B cell (primary cell): ENCODE data around the gene C10orf90. TPM values are rescaled to one million over a fixed set of nuclear protein-coding genes. Genes with fewer than 3 reads are reported as not detected.

Source experiments
- ATAC-seq: fragments of 200-7000 bp; cut with Tn5 transposase; one replicate; pipeline ENCODE4 v1.10.0; 2021; ENCODE audit warnings: low read depth, mild to moderate bottlenecking, moderate number of reproducible peaks, moderate library complexity
- CTCF ChIA-PET: fragments of 350-600 bp; sonication (Branson Sonifier 250); formaldehyde crosslinking; loops from one replicate; lab custom pipeline; 2021; ENCODE audit warnings: antibody characterized with exemption, inconsistent platforms; lab: Charles Lee
- POLR2A ChIA-PET: fragments of 350-600 bp; sonication (Branson Sonifier 250); formaldehyde crosslinking; loops from one replicate; lab custom pipeline; 2021; ENCODE audit warnings: antibody characterized with exemption; lab: Charles Lee
- DNase-seq: peaks from one replicate; pipeline ENCODE4 v3.0.0; 2013
- H2AFZ ChIP-seq: 2 replicates; pipeline ENCODE4 v1.6.1; 2012; ENCODE audit warnings: mild to moderate bottlenecking, low read depth, low read length; ENCODE audit not compliant: insufficient read depth, poor library complexity, severe bottlenecking
- H3K27ac ChIP-seq, 2 donors: 1 replicate in 1 of 2; 2 replicates in 1 of 2; pipeline ENCODE4 v1.5.1; 2012 to 2013; ENCODE audit warnings: low read length in 2 of 2, mild to moderate bottlenecking in 2 of 2, moderate library complexity in 1 of 2
- H3K27me3 ChIP-seq, 4 experiments: fragments of 200-600 bp in 1 of 4; sonication (generic) in 1 of 4; replicated peaks in 1 of 4; 1 replicate in 2 of 4; 2 replicates in 2 of 4; pipeline versions ENCODE4 v1.6.1 to v1.7.0; 2013 to 2016; ENCODE audit warnings: low read length in 3 of 4, mild to moderate bottlenecking in 2 of 4, mixed read lengths in 1 of 4, moderate library complexity in 1 of 4; ENCODE audit not compliant: insufficient read depth in 4 of 4, control insufficient read depth in 3 of 4; ENCODE audit errors: control extremely low read depth in 1 of 4
- H3K36me3 ChIP-seq, 2 experiments: replicated peaks in 1 of 2; 1 replicate in 1 of 2; 2 replicates in 1 of 2; pipeline versions ENCODE4 v1.6.1 to v1.7.1; 2013; ENCODE audit warnings: low read length in 1 of 2; ENCODE audit not compliant: insufficient read depth in 2 of 2, control insufficient read depth in 1 of 2; ENCODE audit errors: control extremely low read depth in 1 of 2, extremely low read depth in 1 of 2
- H3K4me1 ChIP-seq, 2 donors: fragments of 200-600 bp in 1 of 2; sonication (generic) in 1 of 2; 1 replicate in 1 of 2; 2 replicates in 1 of 2; pipeline versions ENCODE4 v1.5.1 to v1.6.1; 2013 to 2017; ENCODE audit warnings: low read length in 2 of 2; ENCODE audit not compliant: control insufficient read depth in 2 of 2, insufficient read depth in 2 of 2
- H3K4me2 ChIP-seq: replicated peaks from 2 replicates; pipeline ENCODE3; 2012; ENCODE audit warnings: mild to moderate bottlenecking, low read depth, low read length; ENCODE audit not compliant: poor library complexity, severe bottlenecking
- H3K4me3 ChIP-seq, 5 experiments: fragments of 200-600 bp in 1 of 5; sonication (generic) in 1 of 5; 1 replicate in 3 of 5; 2 replicates in 2 of 5; pipeline versions ENCODE4 v1.5.1 to v1.7.0; 2011 to 2016; ENCODE audit warnings: low read length in 4 of 5, mild to moderate bottlenecking in 4 of 5, low read depth in 2 of 5, control low read depth in 1 of 5, moderate library complexity in 1 of 5; ENCODE audit not compliant: insufficient read depth in 1 of 5; ENCODE audit errors: control extremely low read depth in 1 of 5, extremely low read depth in 1 of 5
- H3K79me2 ChIP-seq: fragments of 200-600 bp; sonication (generic); one replicate; pipeline ENCODE4 v1.6.0; 2016; ENCODE audit warnings: low read length; ENCODE audit not compliant: control insufficient read depth, insufficient read depth
- H3K9ac ChIP-seq: fragments of 200-600 bp; sonication (generic); 2 replicates; pipeline ENCODE4 v1.6.1; 2017; ENCODE audit warnings: mild to moderate bottlenecking, low read length, moderate library complexity
- H3K9me3 ChIP-seq, 3 donors: one replicate each; pipeline versions ENCODE4 v1.6.1 to v1.7.1; 2013; ENCODE audit warnings: low read length in 2 of 3; ENCODE audit not compliant: control insufficient read depth in 2 of 3, insufficient read depth in 1 of 3; ENCODE audit errors: control extremely low read depth in 1 of 3
- H4K20me1 ChIP-seq: 2 replicates; pipeline ENCODE4 v1.6.0; 2012; ENCODE audit warnings: mild to moderate bottlenecking, low read length; ENCODE audit not compliant: insufficient read depth, control insufficient read depth, poor library complexity, severe bottlenecking
- H3K27ac Mint-ChIP-seq: one replicate; pipeline ENCODE4 v1.8.0; 2021; ENCODE audit warnings: mixed read lengths
- H3K27me3 Mint-ChIP-seq: one replicate; pipeline ENCODE4 v1.8.0; 2021; ENCODE audit warnings: mixed read lengths
- H3K4me1 Mint-ChIP-seq: one replicate; pipeline ENCODE4 v1.8.0; 2021; ENCODE audit warnings: mixed read lengths
- H3K4me3 Mint-ChIP-seq: one replicate; pipeline ENCODE4 v1.8.0; 2021; ENCODE audit warnings: mixed read lengths
- H3K9me3 Mint-ChIP-seq: one replicate; pipeline ENCODE4 v1.8.0; 2022; ENCODE audit warnings: mixed read lengths; ENCODE audit not compliant: insufficient read depth
- EZH2 ChIP-seq: IDR thresholded peaks from 2 replicates; pipeline ENCODE4 v1.6.1; 2012; ENCODE audit warnings: borderline replicate concordance, low read depth, mild to moderate bottlenecking, moderate library complexity, low read length; ENCODE audit not compliant: insufficient read depth, poor library complexity, severe bottlenecking
- WGBS: methylation state at CpG from one replicate; pipeline ENCODE4 v1.1.5; 2013; ENCODE audit warnings: missing lambda C conversion rate; ENCODE audit not compliant: insufficient coverage; 5-methylcytosine and 5-hydroxymethylcytosine counted together
- intact Hi-C: fragments of 100-400 bp; cut with micrococcal nuclease; formaldehyde crosslinking; loops from one replicate; pipeline ENCODE4 v1.10.0; 2022
- polyA plus RNA-seq: library from polyadenylated mRNA; depleted of rRNA; stranded (reverse); fragments of >200 nt; gene quantifications from 2 replicates; pipeline ENCODE4 v1.2.3, GENCODE V29; 2012
- total RNA-seq, 2 donors: library from RNA; stranded (reverse); fragments of 120-200 nt in 1 of 2; gene quantifications; 1 replicate in 1 of 2; 2 replicates in 1 of 2; pipeline versions ENCODE4 v1.2.3 to v1.2.4, GENCODE V29; 2013 to 2022
- TF ChIP-seq, protein P1 (sequence below): fragments of 200-600 bp; IDR thresholded peaks from one replicate; pipeline ENCODE4 v1.8.0; 2022; ENCODE audit warnings: antibody characterized with exemption, mild to moderate bottlenecking

Gene C10orf90
- total and polyA plus RNA-seq, 2 donors (not counting 1 experiment from before 2014, with no cell fraction given), result not detected

DNA sequence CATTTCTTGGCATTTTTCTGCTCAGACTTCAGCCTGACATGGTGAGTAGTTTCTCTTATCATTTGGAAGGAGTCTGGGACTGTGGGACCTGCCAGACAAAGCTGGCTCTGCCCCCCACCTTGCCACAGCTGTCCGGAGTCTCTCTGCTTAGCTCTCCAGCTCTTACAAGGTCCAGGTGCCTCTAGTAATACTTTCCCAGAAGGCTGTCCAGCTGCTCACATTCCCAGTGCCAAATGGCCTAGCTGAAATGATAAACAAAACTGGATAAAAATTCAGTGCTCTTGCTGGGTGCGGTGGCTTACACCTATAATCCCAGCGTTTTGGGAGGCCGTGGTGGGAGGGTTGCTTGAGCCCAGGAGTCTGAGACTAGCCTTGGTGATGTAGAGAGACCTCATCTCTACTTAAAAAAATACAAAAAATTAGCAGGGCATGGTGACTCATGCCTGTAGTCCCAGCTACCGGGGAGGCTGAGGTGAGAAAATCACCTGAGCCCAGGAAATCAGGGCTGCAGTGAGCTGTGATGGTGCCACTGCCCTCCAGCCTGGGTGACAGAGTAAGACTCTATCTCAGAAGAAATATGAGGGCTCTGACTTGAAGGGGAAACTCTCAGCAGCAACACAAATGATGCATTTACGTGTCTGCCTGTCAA is 86.8 kb downstream of the C10orf90 start:
- H3K27ac Mint-ChIP-seq, result no peak overlapping the region
- Histone ChIP-seq H3K36me3 (no peaks in the 10 kb centered on the region), H3K9me3 (peaks cover 0 to 9% (median 0%) of the 10 kb centered on the region in 3 donors), H3K27ac (no peak overlapping the region), H4K20me1 (no peaks in the 10 kb centered on the region), H3K79me2 (no peaks in the 10 kb centered on the region), H3K4me3 (no peak overlapping the region), H3K4me1 (no peaks in the 10 kb centered on the region), H3K27me3 (no peaks in the 10 kb centered on the region), H2AFZ (no peak overlapping the region), H3K9ac (no peak overlapping the region), H3K4me2 (no peak overlapping the region)
- no peak for DNase-seq
- no peak for ATAC-seq
- no peak overlapping the region for H3K4me3 Mint-ChIP-seq
- CTCF ChIA-PET, result no interaction called here
- no peaks in the 10 kb centered on the region for H3K9me3 Mint-ChIP-seq
- intact Hi-C loops, result no loop called here
- no peak for TF ChIP-seq EZH2
- TF ChIP-seq, protein P1, sequence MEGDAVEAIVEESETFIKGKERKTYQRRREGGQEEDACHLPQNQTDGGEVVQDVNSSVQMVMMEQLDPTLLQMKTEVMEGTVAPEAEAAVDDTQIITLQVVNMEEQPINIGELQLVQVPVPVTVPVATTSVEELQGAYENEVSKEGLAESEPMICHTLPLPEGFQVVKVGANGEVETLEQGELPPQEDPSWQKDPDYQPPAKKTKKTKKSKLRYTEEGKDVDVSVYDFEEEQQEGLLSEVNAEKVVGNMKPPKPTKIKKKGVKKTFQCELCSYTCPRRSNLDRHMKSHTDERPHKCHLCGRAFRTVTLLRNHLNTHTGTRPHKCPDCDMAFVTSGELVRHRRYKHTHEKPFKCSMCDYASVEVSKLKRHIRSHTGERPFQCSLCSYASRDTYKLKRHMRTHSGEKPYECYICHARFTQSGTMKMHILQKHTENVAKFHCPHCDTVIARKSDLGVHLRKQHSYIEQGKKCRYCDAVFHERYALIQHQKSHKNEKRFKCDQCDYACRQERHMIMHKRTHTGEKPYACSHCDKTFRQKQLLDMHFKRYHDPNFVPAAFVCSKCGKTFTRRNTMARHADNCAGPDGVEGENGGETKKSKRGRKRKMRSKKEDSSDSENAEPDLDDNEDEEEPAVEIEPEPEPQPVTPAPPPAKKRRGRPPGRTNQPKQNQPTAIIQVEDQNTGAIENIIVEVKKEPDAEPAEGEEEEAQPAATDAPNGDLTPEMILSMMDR, result no peak
- 84% methylated on average over 2 of the region's 6 CpGs for WGBS
- H3K27me3 Mint-ChIP-seq, result no peaks in the 10 kb centered on the region
- H3K4me1 Mint-ChIP-seq, result no peaks in the 10 kb centered on the region
- POLR2A ChIA-PET, result no interaction called here

DNA sequence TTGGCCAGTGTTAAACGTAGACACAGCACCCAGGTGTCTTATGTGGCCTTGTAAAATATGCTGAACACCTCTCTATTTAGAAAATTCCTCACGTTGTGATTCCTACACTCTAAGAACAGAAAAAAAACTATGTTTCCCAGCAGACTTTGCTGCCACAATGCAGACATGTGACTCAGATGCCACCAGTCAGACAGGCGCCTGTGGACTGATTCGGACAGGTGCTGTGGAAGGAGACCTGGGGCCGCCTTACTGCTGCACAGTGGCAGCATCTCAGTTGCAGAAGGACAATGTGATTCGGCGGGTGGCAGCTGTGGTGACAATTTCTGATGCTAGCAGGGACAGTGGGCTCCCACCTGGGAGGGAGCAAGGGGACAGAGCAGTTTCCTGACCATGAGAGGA is 88.8 kb downstream of the C10orf90 start:
- POLR2A ChIA-PET, result no interaction called here
- TF ChIP-seq EZH2, result no peak
- TF ChIP-seq, protein P1, result no peak
- no peak overlapping the region for H3K4me2 ChIP-seq
- H3K79me2 ChIP-seq, result no peaks in the 10 kb centered on the region
- no peaks in the 10 kb centered on the region for H4K20me1 ChIP-seq
- DNase-seq (no peak), ATAC-seq (no peak)
- no peaks in the 10 kb centered on the region for H3K4me1 ChIP-seq
- no peaks in the 10 kb centered on the region for H3K27me3 ChIP-seq
- no peak overlapping the region for H3K27ac ChIP-seq
- Mint-ChIP-seq H3K9me3 (no peaks in the 10 kb centered on the region), H3K27ac (no peak overlapping the region), H3K27me3 (no peaks in the 10 kb centered on the region), H3K4me3 (no peak overlapping the region), H3K4me1 (no peaks in the 10 kb centered on the region)
- WGBS, result 75% methylated on average over 7 of the region's 7 CpGs
- no peaks in the 10 kb centered on the region for H3K36me3 ChIP-seq
- peaks cover 0 to 7% (median 1%) of the 10 kb centered on the region in 3 donors for H3K9me3 ChIP-seq
- no peak overlapping the region for H3K9ac ChIP-seq
- no peak overlapping the region for H2AFZ ChIP-seq
- CTCF ChIA-PET, result no interaction called here
- no peak overlapping the region for H3K4me3 ChIP-seq
- intact Hi-C loops, result no loop called here
